ENCODE measurements around the gene KPNB1. TPM values are rescaled to one million over a fixed set of nuclear protein-coding genes. Genes with fewer than 3 reads are reported as not detected.

The KPNB1 gene
- total and polyA plus RNA-seq, 2 of the 8 experiments (the other 6 are each of a cell fraction or from before 2014, with no cell fraction given) = 171 to 625 TPM

DNA sequence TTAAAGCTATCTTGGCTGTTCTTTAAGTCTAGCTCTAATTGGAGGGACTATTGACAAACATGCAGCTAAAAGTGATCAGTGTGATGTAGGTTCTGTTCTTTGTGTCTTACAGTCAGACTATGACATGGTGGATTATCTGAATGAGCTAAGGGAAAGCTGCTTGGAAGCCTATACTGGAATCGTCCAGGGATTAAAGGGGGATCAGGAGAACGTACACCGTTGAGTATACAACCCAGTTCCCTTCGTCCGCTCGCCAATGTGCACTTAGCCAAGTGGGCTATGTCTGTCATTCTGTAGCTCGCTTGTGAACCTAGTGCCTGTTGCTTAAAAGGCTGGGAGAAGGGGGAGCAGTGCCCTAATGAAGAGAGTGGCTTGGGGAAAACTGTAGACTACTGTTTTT, 28.5 kb downstream of the KPNB1 start (continued):
- no peak for TF ChIP-seq CTCF (IDR thresholded peaks at IDR 0.05; ENCODE audit: control extremely low read depth in 1 of 3, insufficient read depth in 1 of 3, low read depth in 1 of 3, low read length in 3 of 3)
- TF ChIP-seq NRF1 (IDR thresholded peaks at IDR 0.05; ENCODE audit: low read depth, low read length) = no peak
- TF ChIP-seq JUND (IDR thresholded peaks at IDR 0.05; ENCODE audit: low read length) = no peak
- TF ChIP-seq SRF (IDR thresholded peaks at IDR 0.05; ENCODE audit: low read depth, low read length) = no peak
- no peak for TF ChIP-seq SIN3A (conservative IDR thresholded peaks at IDR 0.05 in 1 of 2, IDR thresholded peaks at IDR 0.05 in 1 of 2; ENCODE audit: low read depth in 1 of 2, low read length in 2 of 2)
